Transverse colon (tissue), 4 donors: ENCODE data around the gene RPLP2. TPM values are rescaled to one million over a fixed set of nuclear protein-coding genes. Genes with fewer than 3 reads are reported as not detected.
A peak's percentile ranks its signal among the peaks of the same experiment; 100 is the strongest.

Source experiments
- DNase-seq: peaks from one replicate; pipeline ENCODE4 v3.0.0-alpha.2; 2019
- H3K27ac ChIP-seq, 4 donors: fragments of 200-600 bp; sonication (generic); 2 replicates each; pipeline ENCODE4 v1.5.1; 2016 to 2018; ENCODE audit warnings: inconsistent platforms in 4 of 4
- H3K27me3 ChIP-seq: fragments of 200-600 bp; sonication (generic); 2 replicates; pipeline ENCODE4 v1.5.1; 2017; ENCODE audit warnings: inconsistent platforms
- H3K36me3 ChIP-seq, 4 donors: fragments of 200-600 bp; sonication (generic); 2 replicates each; pipeline ENCODE4 v1.5.1; 2017 to 2019; ENCODE audit warnings: inconsistent platforms in 4 of 4
- H3K4me1 ChIP-seq, 4 donors: fragments of 200-600 bp; sonication (generic); 2 replicates each; pipeline ENCODE4 v1.5.1; 2017 to 2020; ENCODE audit warnings: inconsistent platforms in 4 of 4
- H3K4me3 ChIP-seq, 4 donors: fragments of 200-600 bp; sonication (generic); 1 replicate in 1 of 4; 2 replicates in 3 of 4; pipeline versions ENCODE4 v1.5.1 to v1.6.1; 2017 to 2019; ENCODE audit warnings: inconsistent platforms in 4 of 4
- H3K9me3 ChIP-seq, 2 donors: fragments of 200-600 bp; sonication (generic); 2 replicates each; pipeline ENCODE4 v1.5.1; 2017 to 2019; ENCODE audit warnings: inconsistent platforms in 2 of 2
- EP300 ChIP-seq: sonication (generic); formaldehyde crosslinking; IDR thresholded peaks from one replicate; pipeline ENCODE4 v1.6.1; 2017; ENCODE audit warnings: antibody characterized with exemption, low read depth
- POLR2A ChIP-seq: fragments of 450-650 bp; IDR thresholded peaks from one replicate; pipeline ENCODE4 v1.6.1; 2016; ENCODE audit warnings: antibody characterized with exemption, mild to moderate bottlenecking, moderate library complexity
- POLR2AphosphoS5 ChIP-seq, 3 donors: sonication (generic); formaldehyde crosslinking; IDR thresholded peaks; one replicate each; pipeline ENCODE4 v1.6.1; 2016; ENCODE audit warnings: antibody characterized with exemption in 3 of 3
- WGBS, 2 donors: methylation state at CpG; one replicate each; pipeline ENCODE4 v1.1.5; 2018; ENCODE audit warnings: low coverage in 1 of 2; 5-methylcytosine and 5-hydroxymethylcytosine counted together
- in situ Hi-C, 4 donors: fragments of 200-750 bp; cut with MboI; loops; one replicate each; pipeline versions ENCODE4 v1.15.0 to v1.15.1; 2017; ENCODE audit warnings: low sequenced_read_pairs in 3 of 4, low pct_ligation_motif_present in 1 of 4, low pct_unique_long_range_greater_than_20kb in 1 of 4
- intact Hi-C: fragments of 100-400 bp; cut with DNase I; formaldehyde crosslinking; loops from one replicate; pipeline ENCODE4 v1.15.1; 2023; ENCODE audit warnings: low total_unique reads
- total RNA-seq, 4 donors: library from RNA; depleted of rRNA; stranded (reverse); fragments of >200 nt; gene quantifications; one replicate each; pipeline ENCODE4 v1.1.0, GENCODE V29; 2016
- TF ChIP-seq, protein P1 (sequence below), 5 experiments: fragments of 200-600 bp in 3 of 5; fragments of 450-650 bp in 2 of 5; sonication (generic) in 3 of 5; IDR thresholded peaks; 1 replicate in 2 of 5; 2 replicates in 3 of 5; pipeline ENCODE4 v1.5.1; 2016 to 2017; ENCODE audit warnings: antibody characterized with exemption in 5 of 5, inconsistent platforms in 3 of 5, mild to moderate bottlenecking in 2 of 5, moderate library complexity in 1 of 5

The RPLP2 gene
- total RNA-seq, 4 donors from 2014 or later: 273 to 670 (median 466) TPM

GRCh38 chr11:845872-846495, 36.2 kb downstream of the RPLP2 start:
- 54% methylated on average over 5 of the region's 8 CpGs; no CpG with 5 or more reads in 1 of the 2 donors for WGBS, 2 donors
- H3K4me1 ChIP-seq: peaks cover 26 to 65% (median 51%) of the 10 kb centered on the region in 4 donors
- peaks cover 44% of the 10 kb centered on the region for H3K27me3 ChIP-seq
- no peaks in the 10 kb centered on the region for H3K36me3 ChIP-seq
- DNase-seq: no peak
- H3K9me3 ChIP-seq: no peaks in the 10 kb centered on the region
- intact Hi-C loops: no loop called here
- H3K27ac ChIP-seq: peak overlapping the region; percentile 88 to 94 (median 90)
- in situ Hi-C loops: no loop called here
- H3K4me3 ChIP-seq: no peak overlapping the region
- TF ChIP-seq, protein P1, sequence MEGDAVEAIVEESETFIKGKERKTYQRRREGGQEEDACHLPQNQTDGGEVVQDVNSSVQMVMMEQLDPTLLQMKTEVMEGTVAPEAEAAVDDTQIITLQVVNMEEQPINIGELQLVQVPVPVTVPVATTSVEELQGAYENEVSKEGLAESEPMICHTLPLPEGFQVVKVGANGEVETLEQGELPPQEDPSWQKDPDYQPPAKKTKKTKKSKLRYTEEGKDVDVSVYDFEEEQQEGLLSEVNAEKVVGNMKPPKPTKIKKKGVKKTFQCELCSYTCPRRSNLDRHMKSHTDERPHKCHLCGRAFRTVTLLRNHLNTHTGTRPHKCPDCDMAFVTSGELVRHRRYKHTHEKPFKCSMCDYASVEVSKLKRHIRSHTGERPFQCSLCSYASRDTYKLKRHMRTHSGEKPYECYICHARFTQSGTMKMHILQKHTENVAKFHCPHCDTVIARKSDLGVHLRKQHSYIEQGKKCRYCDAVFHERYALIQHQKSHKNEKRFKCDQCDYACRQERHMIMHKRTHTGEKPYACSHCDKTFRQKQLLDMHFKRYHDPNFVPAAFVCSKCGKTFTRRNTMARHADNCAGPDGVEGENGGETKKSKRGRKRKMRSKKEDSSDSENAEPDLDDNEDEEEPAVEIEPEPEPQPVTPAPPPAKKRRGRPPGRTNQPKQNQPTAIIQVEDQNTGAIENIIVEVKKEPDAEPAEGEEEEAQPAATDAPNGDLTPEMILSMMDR (IDR thresholded peaks at IDR 0.05): no peak
- TF ChIP-seq POLR2A (no peak), EP300 (no peak), POLR2AphosphoS5 (IDR thresholded peaks at IDR 0.05) (no peak)

GRCh38 chr11:846496-847098, 36.8 kb downstream of the RPLP2 start:
- H3K4me1 ChIP-seq: peaks cover 20 to 59% (median 45%) of the 10 kb centered on the region in 4 donors
- intact Hi-C loops (no loop called here), in situ Hi-C loops (no loop called here)
- no peaks in the 10 kb centered on the region for H3K9me3 ChIP-seq
- WGBS, 2 donors: 43 to 77% methylated on average over 3 to 10 of the region's 11 CpGs
- H3K27me3 ChIP-seq: peaks cover 49% of the 10 kb centered on the region
- no peak for DNase-seq
- TF ChIP-seq POLR2A (no peak), EP300 (no peak), POLR2AphosphoS5 (IDR thresholded peaks at IDR 0.05) (no peak)
- TF ChIP-seq, protein P1 (IDR thresholded peaks at IDR 0.05): no peak
- H3K4me3 ChIP-seq: no peak overlapping the region
- no peaks in the 10 kb centered on the region for H3K36me3 ChIP-seq
- peak overlapping the region in 1 of 4 donors; percentile 88 for H3K27ac ChIP-seq

GRCh38 chr11:847876-848275, 38.1 kb downstream of the RPLP2 start:
- H3K9me3 ChIP-seq: no peaks in the 10 kb centered on the region
- H3K27ac ChIP-seq: no peak overlapping the region
- H3K27me3 ChIP-seq: peaks cover 49% of the 10 kb centered on the region
- TF ChIP-seq, protein P1 (IDR thresholded peaks at IDR 0.05): no peak
- TF ChIP-seq EP300: no peak
- TF ChIP-seq POLR2AphosphoS5 (IDR thresholded peaks at IDR 0.05): no peak
- no peak for TF ChIP-seq POLR2A
- in situ Hi-C loops: no loop called here
- intact Hi-C loops: no loop called here
- 65% methylated on average over 14 of the region's 18 CpGs; no CpG with 5 or more reads in 1 of the 2 donors for WGBS, 2 donors
- peaks cover 18 to 52% (median 42%) of the 10 kb centered on the region in 4 donors for H3K4me1 ChIP-seq
- no peak overlapping the region for H3K4me3 ChIP-seq
- no peak for DNase-seq
- no peaks in the 10 kb centered on the region for H3K36me3 ChIP-seq

DNA sequence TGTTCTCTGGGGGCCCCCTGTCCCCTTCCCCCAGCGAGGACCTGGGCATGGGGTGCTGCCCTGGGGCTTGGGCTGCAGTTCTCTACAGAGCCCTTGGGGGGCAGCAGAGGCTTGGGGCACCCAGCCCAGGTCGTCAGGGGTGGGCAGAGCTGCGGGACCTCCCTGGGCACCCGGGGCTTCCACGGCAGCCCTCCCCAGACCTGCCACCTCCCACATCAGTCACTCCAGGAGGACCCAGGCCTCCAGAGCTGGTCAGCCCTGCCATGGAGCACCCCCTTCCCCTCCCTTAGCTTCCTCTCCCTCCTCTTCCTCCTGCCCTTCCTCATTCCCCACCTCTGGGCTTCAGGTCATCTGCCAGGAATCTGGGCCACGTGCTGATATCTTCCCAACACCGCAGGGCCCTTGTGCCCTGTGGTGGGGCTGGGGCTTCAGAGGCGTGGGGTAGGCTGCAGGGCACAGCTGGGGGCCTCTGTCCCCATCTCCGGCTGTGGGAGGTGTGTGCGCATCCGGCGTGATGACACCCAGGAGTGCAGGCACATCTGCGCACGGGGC, 38.7 kb downstream of the RPLP2 start:
- H3K27me3 ChIP-seq: peaks cover 44% of the 10 kb centered on the region
- no peak overlapping the region for H3K27ac ChIP-seq
- H3K36me3 ChIP-seq: no peaks in the 10 kb centered on the region
- H3K9me3 ChIP-seq: no peaks in the 10 kb centered on the region
- no peak for TF ChIP-seq EP300
- TF ChIP-seq, protein P1 (IDR thresholded peaks at IDR 0.05): peak; percentile 89 to 98 (median 91)
- DNase-seq: peak; percentile 61
- peaks cover 18 to 46% (median 36%) of the 10 kb centered on the region in 4 donors for H3K4me1 ChIP-seq
- peak overlapping the region in 1 of 4 donors; percentile 48 for H3K4me3 ChIP-seq
- in situ Hi-C loops: no loop called here
- WGBS, 2 donors: 0 to 28% methylated on average over 3 to 14 of the region's 14 CpGs
- intact Hi-C loops: no loop called here
